SK-MEL-5 (cell line): Measurements from ENCODE around the gene CEP68. TPM values are rescaled to one million over a fixed set of nuclear protein-coding genes. Genes with fewer than 3 reads are reported as not detected.
"Not testable (repeated sequence)": the region's sequence is repeated elsewhere in the genome, so short reads cannot be mapped to it uniquely, and the experiment has no call there.

Experiments
- DNase-seq: peaks from one replicate; pipeline ENCODE4 v3.0.0-alpha.2; 2016; ENCODE audit warnings: low read depth, low spot score
- in situ Hi-C: cut with HindIII; loops from 2 replicates; pipeline ENCODE4 v1.10.0; 2016; ENCODE audit warnings: low sequenced_read_pairs, high pct_unique_total_duplicates, low pct_unique_long_range_greater_than_20kb
- total RNA-seq: library from RNA; depleted of rRNA; stranded (reverse); fragments of >200 nt; shearing (Covaris generic); gene quantifications from 2 replicates; pipeline ENCODE4 v1.2.3, GENCODE V29; 2014

The CEP68 gene
- total RNA-seq, 1 experiment from 2014 or later = 12.3 TPM

DNA sequence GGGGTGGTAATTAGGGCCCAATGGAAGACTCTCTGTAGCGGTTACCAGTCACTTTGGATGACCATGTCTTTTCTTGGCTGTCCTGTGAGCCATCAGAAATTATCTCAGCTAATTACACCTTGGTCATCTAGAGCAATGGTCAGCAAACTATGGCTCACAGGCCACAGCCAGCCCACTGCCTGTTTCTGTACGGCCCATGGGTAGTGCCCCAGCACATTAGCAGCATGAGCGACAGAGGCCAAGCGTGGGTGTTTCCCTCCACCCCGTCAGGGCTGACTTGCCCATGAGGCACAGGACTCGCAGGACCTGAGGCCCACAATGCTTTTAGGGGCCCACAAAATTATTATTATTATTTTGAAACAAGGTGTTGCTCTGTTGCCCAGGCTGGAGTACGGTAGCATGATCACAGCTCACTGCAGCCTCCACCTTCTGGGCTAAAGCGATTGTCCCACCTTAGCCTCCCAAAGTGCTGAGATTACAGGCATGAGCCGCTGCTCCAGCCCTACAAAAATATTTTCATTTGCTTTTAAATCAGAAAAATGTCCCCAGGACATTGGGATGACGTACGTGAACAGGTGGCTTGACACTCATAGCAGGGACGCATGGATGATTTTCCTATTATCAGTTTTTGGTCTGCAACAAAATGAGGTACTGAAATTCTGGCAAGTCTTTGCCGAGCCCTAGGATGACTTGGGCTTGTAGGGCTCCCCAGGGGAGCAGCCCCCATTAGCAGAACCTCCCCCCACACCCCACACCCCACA is 29.3 kb upstream of the CEP68 start:
- DNase-seq = no peak
- in situ Hi-C loops = no loop called here

DNA sequence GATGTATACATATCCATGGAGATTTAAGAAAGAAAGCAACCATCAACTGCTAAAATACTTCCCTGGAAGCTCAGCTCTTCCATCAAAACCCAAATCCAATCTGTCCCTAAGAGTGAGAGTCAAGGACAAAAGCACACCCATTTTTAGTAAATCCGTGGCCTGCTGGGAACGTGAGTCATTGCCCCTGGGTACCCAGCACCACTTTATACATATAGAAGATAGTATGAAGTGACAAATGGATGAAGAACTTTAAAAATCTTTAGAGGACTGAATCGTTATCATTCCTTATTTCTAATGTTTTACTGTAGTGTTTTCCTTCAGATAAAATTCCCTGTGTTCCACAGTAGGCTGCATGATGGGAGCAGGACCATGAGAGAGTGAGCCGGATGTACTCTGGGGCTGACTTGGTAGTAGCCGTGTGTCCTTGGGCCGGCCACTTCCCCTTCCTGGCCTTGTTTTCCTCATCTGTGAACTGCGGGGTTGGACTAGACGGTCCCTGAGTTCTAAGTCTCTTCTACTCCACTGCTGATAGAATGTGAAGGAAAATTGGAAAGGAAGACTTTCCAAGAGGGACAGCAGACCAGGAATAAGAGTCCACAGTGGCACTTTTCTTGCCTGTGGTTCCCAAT is 28.5 kb upstream of the CEP68 start:
- DNase-seq = no peak
- in situ Hi-C loops = no loop called here

DNA sequence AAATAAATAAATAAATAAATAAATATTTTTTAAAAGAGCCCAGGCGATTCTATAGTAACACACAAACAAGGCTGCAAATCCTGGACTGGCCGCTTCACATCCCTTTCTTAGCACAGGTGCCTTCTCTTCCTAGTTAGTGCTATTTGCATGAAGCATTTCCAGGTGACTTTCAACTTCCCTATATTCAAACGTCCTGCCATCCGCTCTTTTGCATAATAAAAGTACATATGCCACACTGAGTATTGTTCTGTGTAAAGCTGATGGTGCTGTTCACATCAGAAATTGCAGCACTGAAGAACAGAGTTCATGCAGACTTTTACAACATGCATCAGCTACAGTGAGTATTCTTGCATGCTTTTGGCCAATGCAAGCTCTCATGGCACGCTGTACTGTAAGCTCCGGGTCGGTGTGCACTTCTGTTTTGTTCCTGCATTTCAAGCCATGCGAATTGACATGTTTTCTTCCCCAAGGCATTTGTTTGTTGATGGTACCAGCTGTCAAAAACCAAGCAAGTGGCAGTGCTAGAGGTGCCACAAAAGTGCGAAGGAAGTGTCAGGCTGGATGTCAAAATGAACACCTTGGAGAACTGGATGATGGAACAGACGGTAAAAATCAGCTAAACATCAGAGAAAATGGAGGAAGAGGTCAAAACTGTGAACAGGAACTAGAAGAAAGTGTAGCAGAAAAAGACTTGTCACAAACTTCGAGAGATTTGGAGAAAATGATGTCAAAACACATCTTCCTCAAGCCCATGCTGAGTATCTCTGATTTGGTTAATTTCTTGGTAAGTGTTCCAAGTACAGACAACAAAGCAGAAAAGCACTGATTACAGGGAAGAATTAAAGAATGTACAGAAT is 25.5 kb upstream of the CEP68 start:
- DNase-seq = no peak
- in situ Hi-C loops = no loop called here

DNA sequence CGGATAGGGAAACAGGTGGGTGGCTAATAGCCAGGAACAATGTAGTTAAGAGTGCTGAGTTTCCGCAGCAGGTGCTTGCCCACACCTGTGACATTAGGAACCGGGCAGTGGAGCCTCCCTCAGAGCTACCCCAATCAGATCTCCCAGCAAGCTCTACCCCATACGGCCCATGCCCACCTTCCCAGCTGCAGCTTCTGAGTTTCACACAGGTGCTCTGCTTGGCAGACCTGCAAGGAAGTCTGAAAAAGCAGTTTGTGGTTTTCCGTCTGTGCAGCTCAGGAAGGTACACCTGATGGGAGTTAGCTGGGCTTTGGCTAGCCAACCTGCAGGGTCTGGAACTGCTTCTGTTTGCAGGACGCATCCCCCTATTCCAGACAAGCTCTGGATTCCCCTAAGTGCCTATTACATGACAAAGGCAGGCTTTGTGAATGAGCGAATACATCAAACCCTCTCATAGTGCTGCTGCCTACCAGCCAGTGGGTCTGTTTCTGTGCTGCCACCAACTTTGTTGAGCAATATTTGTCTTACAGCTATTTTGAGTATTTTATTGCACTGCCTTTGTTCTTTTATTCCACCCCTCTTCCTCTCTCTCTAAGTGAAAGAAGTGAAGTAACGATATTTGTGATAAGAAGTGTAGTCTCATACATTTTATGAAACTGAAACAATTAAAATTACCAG is 24.7 kb upstream of the CEP68 start:
- DNase-seq = peak; percentile 85
- in situ Hi-C loops = no loop called here

DNA sequence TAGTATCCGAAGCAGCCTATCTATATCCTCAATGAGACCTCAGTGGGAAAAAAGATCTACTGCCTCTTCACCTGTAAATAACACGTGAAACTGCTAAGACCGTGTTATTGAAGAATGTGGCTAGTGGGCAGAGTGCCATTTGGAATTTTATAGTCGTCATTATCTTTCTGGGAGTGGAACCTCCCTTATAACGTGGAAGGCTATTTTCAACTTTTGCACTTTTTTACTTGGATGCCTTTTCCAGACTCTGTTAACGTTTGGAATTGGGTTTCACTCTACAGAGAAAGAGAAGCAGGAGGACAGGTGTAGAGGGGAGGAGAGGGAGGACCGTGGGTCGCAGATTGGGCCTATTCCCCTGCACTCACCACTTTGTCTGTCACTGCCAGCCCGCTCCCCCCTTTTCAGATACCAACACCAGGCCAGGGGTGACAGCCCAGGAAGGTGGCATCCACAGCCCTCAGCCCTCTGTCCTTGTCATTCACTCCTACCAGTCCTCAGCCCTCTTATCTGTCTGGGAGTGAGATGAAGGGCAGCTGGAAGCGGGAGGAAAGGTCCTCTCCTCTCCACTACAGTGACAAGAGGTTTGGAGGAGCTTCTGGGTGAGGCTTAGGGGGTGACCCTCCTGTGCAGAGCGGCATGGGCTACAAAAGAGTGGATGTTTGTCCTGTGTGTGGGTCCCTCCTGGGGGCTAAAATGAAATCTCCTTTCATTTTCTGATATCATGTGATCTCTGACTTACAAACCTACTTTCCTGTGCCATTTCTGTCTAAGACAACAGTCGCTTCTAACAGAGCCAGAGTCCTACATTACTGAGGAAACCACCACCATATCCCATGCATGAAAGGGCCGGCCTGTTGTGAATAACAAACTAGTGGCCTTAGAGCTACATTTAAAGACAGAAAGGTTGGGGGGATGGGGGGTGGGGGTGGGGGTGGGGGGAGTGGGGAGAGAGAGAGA is 23.9 kb upstream of the CEP68 start:
- in situ Hi-C loops = no loop called here
- no peak for DNase-seq

DNA sequence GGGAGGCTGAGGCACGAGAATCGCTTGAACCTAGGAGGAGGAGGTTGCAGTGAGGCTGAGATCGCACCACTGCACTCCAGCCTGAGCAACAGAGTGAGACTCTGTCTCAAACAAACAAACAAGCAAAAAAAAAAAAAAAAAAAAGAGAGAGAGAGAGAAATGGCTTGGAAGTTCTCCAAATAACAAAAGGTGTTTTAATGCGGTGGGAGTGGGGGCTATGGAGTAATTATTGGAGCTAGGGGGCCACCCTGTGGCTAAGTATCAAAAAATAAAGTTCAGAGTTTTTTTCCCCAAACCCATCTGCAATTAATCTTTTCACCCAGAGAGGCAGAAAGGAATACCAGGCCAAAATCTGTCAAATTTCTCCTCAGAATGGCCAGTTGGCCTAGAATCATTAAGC is 23.0 kb upstream of the CEP68 start:
- peak; percentile 69 for DNase-seq
- in situ Hi-C loops = no loop called here

DNA sequence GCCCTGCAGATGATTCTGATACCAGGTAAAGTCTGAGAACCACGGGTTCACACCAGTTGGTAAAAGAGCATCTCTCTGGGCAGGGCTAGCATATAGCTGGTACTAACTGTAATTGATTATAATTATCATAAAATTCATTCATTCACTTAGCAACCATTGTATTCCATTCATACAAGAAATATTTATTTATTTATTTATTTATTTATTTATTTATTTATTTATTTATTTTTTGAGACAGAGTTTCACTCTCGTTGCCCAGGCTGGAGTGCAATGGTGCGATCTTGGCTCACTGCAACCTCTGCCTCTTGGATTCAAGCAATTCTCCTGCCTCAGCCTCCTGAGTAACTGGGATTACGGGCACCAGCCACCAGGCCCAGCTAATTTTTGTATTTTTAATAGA is 22.5 kb upstream of the CEP68 start:
- in situ Hi-C loops, DNase-seq: not testable (repeated sequence)

DNA sequence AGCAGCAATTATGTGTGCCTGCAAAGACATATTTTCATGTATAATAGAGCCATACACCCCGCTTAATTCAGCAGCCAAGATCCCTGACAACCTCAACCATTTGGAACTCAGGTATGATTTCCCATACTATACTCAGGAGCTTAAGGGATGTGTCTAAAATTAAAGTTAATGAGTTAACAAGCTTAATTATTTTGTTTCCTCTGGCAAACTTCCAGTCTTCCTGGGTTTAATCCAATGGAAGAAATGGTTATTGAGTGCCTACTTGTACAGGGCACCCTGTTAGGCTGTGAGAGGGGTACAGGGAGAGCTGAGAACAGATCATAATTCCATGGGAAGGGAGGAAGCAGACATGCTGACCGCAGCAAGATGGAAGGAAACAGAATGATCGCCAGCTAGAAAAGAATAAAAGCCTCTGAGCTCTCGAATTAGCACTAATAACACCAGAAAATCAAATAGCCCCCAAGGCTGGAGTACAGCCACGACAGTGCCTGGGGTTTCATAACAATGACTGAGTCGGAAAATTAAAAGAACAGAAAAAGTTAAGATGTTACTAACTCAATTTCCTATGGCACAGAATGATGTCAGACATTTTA is 20.8 kb upstream of the CEP68 start:
- in situ Hi-C loops = no loop called here
- no peak for DNase-seq

DNA sequence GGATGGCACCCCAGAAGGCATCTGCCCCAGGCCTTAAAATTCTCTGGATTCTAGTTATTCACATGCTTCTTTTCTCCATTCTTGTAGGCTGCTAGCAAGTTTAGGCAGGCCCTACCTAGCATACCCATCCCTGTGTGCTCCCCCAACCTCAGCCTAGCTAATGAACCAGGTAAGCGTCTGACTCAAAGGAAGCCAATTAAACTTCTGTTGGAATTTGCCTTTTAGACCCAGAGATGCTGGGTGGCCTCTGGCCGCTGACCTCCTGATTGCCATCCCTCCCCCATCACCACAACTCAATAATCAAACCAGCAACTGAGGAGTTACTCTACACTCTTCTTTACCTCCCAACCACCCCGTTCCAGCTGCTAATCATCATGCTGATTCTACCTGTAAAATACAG is 19.0 kb upstream of the CEP68 start:
- no peak for DNase-seq
- in situ Hi-C loops = no loop called here

DNA sequence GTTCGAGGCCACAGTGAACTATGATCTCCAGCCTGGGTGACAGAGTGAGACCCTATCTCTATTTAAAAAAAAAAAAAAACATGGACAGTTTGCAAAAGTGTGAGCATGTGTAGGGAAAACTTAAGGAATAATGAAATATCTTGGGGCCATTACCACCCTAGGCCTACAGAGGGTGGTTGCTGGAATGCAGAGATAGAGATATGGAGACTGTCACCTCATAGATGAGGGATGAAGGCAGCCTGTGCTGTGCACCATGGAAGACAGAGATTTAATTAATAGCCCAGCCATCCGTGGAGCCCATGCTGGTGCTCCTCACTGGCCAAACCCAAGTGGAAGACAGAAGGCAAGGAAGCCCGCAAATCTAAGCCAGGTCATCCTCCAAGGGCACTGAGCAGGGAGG is 16.6 kb upstream of the CEP68 start:
- DNase-seq = no peak
- in situ Hi-C loops = no loop called here

DNA sequence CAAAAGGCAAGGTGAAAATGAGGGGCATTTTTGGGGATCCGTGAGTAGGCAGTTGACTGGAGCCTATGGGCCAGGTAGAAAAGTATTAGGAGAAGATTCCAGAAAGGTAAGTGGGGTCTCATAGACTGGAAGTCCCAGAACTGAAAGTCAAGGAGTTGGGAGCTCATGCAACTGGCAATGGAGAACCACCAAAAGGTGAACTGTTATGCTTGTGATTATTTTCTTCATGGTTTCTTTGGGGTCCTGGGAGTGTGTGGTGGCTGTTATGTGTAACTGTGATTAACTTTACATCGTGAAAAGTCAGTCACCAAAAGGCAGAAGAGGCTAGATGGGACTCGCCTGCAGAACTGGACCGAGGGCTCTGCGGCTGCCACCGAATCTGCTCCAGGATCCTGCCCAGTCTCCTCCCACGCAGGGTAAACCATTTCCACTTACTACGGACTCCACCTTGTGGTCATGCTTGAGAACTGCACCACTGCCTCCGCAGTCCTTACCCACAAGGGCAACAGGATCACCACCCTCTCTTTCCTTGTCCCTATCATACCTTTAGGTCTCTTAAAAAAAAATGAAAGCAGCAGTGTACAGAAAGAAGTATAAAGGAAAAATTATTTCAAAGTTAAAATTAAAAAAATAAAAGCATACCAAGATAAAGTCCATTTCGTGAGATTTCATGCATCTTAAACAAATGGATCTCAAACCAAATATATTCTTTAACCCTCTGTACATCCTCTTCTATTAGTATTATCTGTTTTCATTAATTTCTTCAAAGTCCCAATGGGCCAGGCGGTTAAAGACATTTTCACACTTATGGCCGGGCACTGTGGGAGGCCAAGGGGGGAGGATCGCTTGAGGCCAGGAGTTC is 15.6 kb upstream of the CEP68 start:
- in situ Hi-C loops = no loop called here
- DNase-seq = peak; percentile 91

DNA sequence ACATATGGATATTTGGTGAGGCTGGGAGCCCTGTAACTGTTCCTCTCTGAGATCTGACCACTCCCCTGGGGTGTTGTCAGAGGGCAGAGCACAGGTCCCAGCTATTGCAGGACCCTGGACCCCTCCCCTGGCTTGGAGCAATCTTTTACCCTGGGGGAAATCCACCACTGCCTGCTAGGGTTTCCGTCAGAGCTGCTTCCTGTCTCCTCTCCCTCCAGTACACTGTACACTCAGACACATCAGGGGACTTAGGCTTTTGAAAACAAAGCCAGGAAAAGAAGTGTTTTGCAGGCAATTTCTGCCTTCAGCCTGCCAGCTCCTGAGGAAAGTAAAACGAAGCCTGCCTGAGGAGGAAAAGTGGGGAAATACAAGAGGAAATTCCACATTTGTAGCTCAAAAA is 13.2 kb upstream of the CEP68 start:
- in situ Hi-C loops = no loop called here
- DNase-seq = no peak

DNA sequence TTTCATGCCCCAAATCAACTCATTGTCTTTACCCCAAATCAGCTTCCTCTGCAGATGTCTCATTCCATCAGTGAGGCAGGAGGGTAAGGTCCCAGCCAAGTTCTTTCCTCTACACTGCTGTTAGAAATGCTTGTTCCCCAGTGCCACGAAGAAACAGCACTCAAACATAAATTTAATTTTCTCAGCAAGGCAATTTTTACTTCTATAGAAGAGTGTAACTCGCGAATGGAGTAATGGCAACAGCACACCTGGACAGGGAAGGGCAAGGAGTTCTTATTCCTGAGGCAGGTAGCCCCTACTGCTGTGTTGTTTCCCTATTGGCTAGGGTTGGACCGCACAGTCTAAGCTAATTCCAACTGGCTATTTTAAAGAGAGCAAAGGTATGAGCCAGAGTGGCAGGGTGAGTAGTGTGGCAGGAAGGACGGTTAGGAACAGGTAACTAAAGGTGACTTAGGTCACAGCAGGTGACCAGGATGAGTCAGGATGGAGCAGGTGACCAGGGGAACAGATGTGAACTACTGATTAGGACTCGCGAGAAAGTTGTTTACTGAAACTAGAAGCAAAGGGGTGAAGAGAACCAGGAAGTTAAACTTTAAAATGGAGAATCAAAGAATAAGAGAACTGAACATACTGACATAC is 12.0 kb upstream of the CEP68 start:
- in situ Hi-C loops = no loop called here

DNA sequence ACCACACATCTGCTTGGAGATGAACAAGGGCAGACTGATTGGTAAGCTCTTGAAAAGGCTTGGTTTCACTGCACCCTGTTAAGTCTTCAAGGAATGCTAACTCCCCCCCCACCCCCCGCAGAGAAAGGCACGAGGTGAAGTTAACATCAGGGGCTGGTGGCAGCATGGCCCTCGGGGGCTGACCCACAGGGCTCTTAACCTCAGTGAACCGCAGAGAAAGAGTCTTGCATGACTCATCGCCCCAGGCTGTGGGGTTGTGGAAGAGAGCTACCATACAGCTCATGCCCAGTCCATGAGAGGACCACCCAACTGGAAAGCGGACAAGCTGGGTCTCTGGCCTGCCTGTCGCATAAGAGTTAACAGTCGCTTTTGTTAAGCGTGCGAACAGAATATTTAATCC is 10.6 kb upstream of the CEP68 start:
- no peak for DNase-seq
- in situ Hi-C loops = no loop called here

More for the DNA sequence above, 12.0 kb upstream of the CEP68 start:
- no peak for DNase-seq

DNA sequence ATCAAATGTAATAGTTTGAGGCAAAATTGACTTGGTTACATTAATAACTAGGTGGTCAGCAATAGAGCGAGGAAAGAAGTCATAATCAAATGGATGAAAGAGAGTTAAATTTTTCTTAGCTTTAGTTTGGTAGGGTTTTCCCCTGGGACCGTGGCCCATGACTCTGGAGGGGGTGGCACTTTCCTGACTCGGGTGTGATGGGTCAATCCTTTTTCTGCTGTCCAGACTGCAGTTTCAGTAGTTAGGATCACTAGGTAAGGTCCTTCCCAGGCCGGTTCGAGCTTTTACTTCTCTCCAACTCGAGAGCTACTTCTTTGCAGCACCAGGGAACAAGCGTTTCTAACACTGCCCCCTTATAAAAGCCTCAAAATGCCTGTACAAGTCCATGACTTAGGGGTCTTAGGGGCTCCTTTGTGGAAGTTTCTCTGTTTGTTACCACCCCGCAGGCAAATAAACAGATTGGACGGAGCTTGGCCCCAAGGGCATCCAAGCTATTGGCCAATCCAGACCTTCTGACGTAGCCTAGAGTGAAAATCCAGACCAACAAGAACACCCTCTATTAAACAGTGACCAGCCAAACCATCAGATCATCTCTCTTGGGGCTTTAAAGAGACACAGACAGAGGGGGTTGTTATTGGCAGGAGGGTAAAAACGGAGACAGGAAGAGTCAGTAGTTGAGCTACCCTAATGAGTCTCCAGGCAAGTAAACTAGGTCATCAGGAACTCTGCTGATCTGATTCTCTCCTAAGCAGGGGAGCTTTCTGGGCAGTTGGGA is 9.4 kb upstream of the CEP68 start:
- no peak for DNase-seq
- in situ Hi-C loops = no loop called here
